Upper lobe of left lung (tissue), 6 donors: Measurements from ENCODE around the gene ST14. TPM values are rescaled to one million over a fixed set of nuclear protein-coding genes. Genes with fewer than 3 reads are reported as not detected.

ENCODE experiments used
- ATAC-seq, 2 donors: fragments of 200-7000 bp; cut with Tn5 transposase; one replicate each; pipeline ENCODE4 v1.9.1; 2022; ENCODE audit warnings: mild to moderate bottlenecking in 2 of 2, moderate library complexity in 2 of 2; ENCODE audit not compliant: low FRiP score in 2 of 2
- DNase-seq, 2 donors: peaks; one replicate each; pipeline ENCODE4 v3.0.0-alpha.2; 2019 to 2020
- H3K27ac ChIP-seq, 4 donors: fragments of 200-600 bp; sonication (generic); one replicate each; pipeline ENCODE4 v1.5.1; 2016 to 2019
- H3K27me3 ChIP-seq, 4 donors: fragments of 200-600 bp; sonication (generic); one replicate each; pipeline ENCODE4 v1.5.1; 2017 to 2019
- H3K36me3 ChIP-seq, 4 donors: fragments of 200-600 bp; sonication (generic); one replicate each; pipeline ENCODE4 v1.5.1; 2016 to 2019
- H3K4me1 ChIP-seq, 4 donors: fragments of 200-600 bp; sonication (generic); one replicate each; pipeline ENCODE4 v1.5.1; 2018 to 2019
- H3K4me3 ChIP-seq, 4 donors: fragments of 200-600 bp; sonication (generic); one replicate each; pipeline ENCODE4 v1.5.1; 2017 to 2019; ENCODE audit warnings: mild to moderate bottlenecking in 2 of 4, moderate library complexity in 1 of 4
- H3K9me3 ChIP-seq, 4 donors: fragments of 200-600 bp; sonication (generic); one replicate each; pipeline ENCODE4 v1.5.1; 2018 to 2019
- CTCF ChIP-seq, 6 experiments: fragments of 450-650 bp in 4 of 6; fragments of 200-600 bp in 2 of 6; sonication (generic) in 2 of 6; IDR thresholded peaks; one replicate each; pipeline ENCODE4 v1.5.1; 2016 to 2019; ENCODE audit warnings: antibody characterized with exemption in 6 of 6
- EP300 ChIP-seq, 4 donors: sonication (generic); formaldehyde crosslinking; IDR thresholded peaks; one replicate each; pipeline ENCODE4 v1.5.1; 2017; ENCODE audit warnings: antibody characterized with exemption in 4 of 4, control low read depth in 2 of 4
- POLR2A ChIP-seq, 4 donors: fragments of 450-650 bp; IDR thresholded peaks; one replicate each; pipeline ENCODE4 v1.5.1; 2016 to 2017; ENCODE audit warnings: antibody characterized with exemption in 4 of 4, mild to moderate bottlenecking in 2 of 4
- POLR2AphosphoS5 ChIP-seq, 2 donors: sonication (generic); formaldehyde crosslinking; IDR thresholded peaks; one replicate each; pipeline ENCODE4 v1.5.1; 2017; ENCODE audit warnings: antibody characterized with exemption in 2 of 2
- WGBS, 2 donors: methylation state at CpG; one replicate each; pipeline ENCODE4 v1.1.5; 2017 to 2018; 5-methylcytosine and 5-hydroxymethylcytosine counted together
- total RNA-seq, 6 donors: library from RNA; depleted of rRNA in 4 of 6; stranded (reverse); fragments of >200 nt in 4 of 6; gene quantifications; one replicate each; pipeline versions ENCODE4 v1.1.0 to v1.2.1, GENCODE V29; 2016 to 2021
- donor health status: DM: no; HTN: no; CAD: no; lungs with moderate emphysema.
- donor health status: DM: no; HTN: yes; CAD: no; lungs with severe emphysema.

The ST14 gene
- total RNA-seq, 6 donors from 2014 or later, result 49.2 to 105 (median 72.1) TPM

GRCh38 chr11:130208241-130209127, 48.9 kb downstream of the ST14 start:
- ATAC-seq, result no peak
- Histone ChIP-seq H3K36me3 (peaks cover 0 to 11% (median 4%) of the 10 kb centered on the region in 4 donors), H3K4me1 (peaks cover 7 to 9% (median 7%) of the 10 kb centered on the region in 4 donors), H3K27ac (no peak overlapping the region), H3K9me3 (no peaks in the 10 kb centered on the region), H3K4me3 (no peak overlapping the region), H3K27me3 (no peaks in the 10 kb centered on the region)
- 92 to 93% methylated on average over 23 to 42 of the region's 45 CpGs for WGBS, 2 donors
- TF ChIP-seq CTCF (IDR thresholded peaks at IDR 0.05) (no peak), EP300 (IDR thresholded peaks at IDR 0.05) (no peak), POLR2AphosphoS5 (IDR thresholded peaks at IDR 0.05) (no peak), POLR2A (IDR thresholded peaks at IDR 0.05) (no peak)
- DNase-seq, result no peak

GRCh38 chr11:130209128-130209932, 49.7 kb downstream of the ST14 start:
- no peak for ATAC-seq
- Histone ChIP-seq H3K27ac (no peak overlapping the region), H3K4me1 (peaks cover 7 to 9% (median 7%) of the 10 kb centered on the region in 4 donors), H3K9me3 (no peaks in the 10 kb centered on the region), H3K27me3 (no peaks in the 10 kb centered on the region), H3K4me3 (no peak overlapping the region), H3K36me3 (peaks cover 0 to 11% (median 4%) of the 10 kb centered on the region in 4 donors)
- DNase-seq, result peak in 1 of 2 donors; percentile 15
- TF ChIP-seq EP300 (IDR thresholded peaks at IDR 0.05) (no peak), CTCF (IDR thresholded peaks at IDR 0.05) (no peak), POLR2AphosphoS5 (IDR thresholded peaks at IDR 0.05) (no peak), POLR2A (IDR thresholded peaks at IDR 0.05) (no peak)
- WGBS, 2 donors, result 91 to 94% methylated on average over 47 to 49 of the region's 53 CpGs

GRCh38 chr11:130209954-130210854, 50.6 kb downstream of the ST14 start:
- H3K4me1 ChIP-seq, result peaks cover 7 to 9% (median 7%) of the 10 kb centered on the region in 4 donors
- WGBS, 2 donors, result 86 to 89% methylated on average over 17 to 23 of the region's 23 CpGs

More at GRCh38 chr11:130209954-130210854, 50.6 kb downstream of the ST14 start:
- DNase-seq, result peak in 1 of 2 donors; percentile 11
- H3K27ac ChIP-seq, result no peak overlapping the region
- peaks cover 0 to 11% (median 4%) of the 10 kb centered on the region in 4 donors for H3K36me3 ChIP-seq
- no peaks in the 10 kb centered on the region for H3K9me3 ChIP-seq
- H3K27me3 ChIP-seq, result no peaks in the 10 kb centered on the region
- no peak for ATAC-seq
- H3K4me3 ChIP-seq, result no peak overlapping the region
- TF ChIP-seq CTCF (IDR thresholded peaks at IDR 0.05) (no peak), POLR2A (IDR thresholded peaks at IDR 0.05) (no peak), POLR2AphosphoS5 (IDR thresholded peaks at IDR 0.05) (no peak), EP300 (IDR thresholded peaks at IDR 0.05) (no peak)
